Stimulated activated CD4-positive, alpha-beta T cell treated with anti-CD3 and anti-CD28 coated beads, Interleukin-2, amount 100 ng/mL, for 48 hours (primary cell): ENCODE measurements around the gene MRPL55.

ENCODE experiments used
- DNase-seq, 2 donors: peaks; one replicate each; pipeline ENCODE4 v3.0.0-alpha.2; 2020

MRPL55 gene

DNA sequence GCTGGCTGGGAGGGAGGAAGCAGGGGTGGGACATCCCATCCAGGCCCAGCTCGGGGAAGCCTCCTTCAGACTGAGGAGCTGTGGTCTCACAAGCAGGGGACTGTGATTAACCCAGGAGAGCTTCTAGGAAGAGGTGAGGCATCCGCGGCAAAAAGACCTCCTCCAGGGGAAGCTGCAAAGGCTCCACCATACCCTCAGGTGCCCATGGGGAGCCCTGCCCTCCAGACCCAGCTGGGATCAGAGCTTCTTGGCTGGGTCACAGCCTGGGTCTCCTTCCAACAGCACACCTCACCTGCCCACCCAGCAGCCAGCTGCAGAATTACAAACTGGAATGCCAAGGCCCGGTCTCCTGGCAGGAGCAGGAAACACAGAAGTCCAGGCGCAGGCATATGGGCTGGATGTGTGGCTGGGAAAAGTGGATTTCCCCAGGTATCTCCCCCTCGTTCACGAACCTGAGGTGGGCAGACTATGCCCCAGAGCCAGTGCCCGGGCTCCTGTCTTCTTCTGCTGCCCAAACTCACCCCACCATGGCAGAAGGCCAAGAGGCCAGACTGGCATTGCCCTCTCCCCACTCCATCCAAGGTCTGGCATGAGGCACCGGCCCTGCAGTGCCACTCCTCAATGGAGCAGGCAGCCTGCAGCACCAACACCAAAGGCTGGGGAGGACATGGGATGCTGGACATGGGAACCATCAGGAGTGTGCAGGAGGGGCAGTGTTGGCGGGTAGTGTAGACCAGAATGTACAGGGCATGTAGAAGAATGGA lies 42.0 kb downstream of the MRPL55 start:
- no peak for DNase-seq

DNA sequence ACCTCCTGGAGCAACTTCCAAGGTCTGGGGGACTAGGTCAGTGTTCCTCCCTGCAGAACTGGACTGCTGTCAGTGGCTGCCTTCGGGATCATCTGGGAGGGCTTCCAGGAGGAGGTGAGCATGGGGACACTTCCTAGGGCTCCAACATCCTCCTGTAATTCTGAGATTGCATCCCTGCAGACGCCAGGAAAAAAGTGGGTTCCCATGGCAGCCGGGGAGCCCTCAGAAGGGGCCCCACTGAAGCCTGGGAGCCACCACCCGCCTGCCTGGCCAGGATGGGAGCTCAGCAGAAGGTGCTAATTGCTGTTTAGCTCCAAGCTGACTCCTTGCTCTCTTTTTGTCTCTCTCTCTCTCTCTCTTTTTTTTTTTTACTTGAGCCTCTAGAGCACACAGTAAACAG lies 42.7 kb downstream of the MRPL55 start:
- no peak for DNase-seq

DNA sequence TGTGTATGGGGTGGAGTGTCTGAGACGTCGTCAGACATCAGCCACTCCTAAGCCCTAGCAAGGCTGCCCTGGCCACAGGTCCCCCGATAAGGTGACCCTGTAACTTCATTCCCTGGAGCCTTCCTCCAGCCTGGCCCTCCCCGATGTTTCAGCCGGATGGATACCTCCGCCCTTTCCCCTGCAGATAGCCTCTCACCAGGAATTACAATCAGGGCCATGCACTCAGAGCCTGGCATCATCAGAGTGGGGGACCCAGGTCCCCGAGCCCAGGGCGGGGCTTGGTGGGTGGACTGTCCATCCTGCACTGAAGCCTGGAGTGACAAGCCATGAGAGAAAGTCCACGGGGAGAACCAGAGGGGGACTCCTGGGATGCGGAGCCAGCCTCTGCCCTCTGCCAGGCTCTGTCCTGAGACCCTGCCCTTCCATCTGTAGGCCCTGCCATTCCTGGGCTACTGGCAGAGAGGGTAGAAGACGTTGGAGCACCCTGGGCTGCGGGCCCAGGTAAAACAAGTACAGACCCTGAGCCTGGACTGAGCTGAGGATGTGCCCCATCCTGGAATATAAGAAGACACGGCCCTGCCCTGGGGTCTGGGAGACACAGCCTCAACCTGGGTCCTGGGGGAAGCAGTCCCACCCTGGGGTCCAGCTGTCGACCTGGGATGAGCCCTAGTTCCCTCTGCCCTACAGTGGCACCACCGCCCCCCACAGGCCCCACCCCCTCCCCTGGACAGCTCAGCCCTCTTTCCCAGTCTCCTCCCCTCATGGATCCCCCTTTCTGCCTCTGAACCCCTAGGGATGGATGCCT lies 43.4 kb downstream of the MRPL55 start:
- no peak for DNase-seq

DNA sequence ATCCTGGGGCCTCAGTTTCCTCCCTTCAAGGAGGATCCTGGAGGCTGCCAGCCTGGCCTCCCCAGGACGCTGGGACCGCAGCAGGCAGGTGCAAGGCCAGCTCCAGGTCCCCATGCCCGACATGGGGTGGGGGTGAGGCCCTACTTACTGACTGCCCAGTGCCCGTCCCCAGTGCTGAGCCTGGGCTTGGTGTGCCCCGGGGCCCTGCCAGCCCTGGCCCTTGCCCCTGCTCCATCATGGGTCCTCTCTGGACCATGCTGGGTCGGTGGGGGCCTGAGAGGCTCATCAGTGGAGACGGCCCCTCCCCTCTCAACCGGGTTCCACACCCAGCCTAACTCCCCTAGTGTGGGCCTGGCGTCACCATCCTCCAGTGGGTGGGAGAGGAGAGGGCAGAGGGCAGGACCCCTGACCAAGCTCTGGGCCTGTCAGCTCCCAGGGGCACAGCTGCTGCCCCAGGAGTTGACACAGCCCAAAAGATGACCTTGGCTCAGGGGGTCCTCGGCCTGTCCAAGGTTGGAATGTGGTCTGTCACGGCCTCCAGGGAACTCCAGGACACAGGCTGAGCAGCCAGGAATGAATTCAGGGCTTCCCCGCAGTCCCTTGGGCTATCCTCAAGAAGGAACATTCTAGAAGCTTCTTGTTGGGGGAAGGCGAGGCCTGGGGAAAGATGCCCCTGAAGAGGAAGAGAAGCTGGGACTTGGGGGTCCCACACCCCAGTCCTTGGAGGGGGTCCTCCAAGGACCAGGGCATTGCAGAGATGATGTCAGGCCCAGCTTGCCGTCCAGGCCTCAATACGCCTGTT lies 44.2 kb downstream of the MRPL55 start:
- no peak for DNase-seq

DNA sequence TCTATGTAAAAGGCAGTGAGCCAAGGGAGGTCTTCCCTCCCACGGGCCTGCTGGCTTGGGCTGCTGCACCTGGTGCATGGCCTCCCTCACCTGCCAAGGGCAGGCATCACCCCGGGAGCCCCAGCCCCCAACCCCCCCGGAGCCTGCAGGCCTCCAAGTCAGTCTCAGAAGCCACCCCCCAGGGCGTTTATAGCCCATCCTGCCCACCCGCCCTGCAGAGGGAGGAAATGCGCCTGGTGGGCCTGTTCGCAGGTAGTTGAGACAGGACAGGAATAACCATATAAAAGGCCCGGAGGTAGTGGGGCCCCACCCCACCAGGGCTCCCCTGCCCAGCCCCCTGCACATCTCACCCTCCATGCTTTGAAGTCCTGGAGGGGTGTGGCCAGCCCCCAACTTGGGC lies 44.8 kb downstream of the MRPL55 start:
- no peak for DNase-seq

DNA sequence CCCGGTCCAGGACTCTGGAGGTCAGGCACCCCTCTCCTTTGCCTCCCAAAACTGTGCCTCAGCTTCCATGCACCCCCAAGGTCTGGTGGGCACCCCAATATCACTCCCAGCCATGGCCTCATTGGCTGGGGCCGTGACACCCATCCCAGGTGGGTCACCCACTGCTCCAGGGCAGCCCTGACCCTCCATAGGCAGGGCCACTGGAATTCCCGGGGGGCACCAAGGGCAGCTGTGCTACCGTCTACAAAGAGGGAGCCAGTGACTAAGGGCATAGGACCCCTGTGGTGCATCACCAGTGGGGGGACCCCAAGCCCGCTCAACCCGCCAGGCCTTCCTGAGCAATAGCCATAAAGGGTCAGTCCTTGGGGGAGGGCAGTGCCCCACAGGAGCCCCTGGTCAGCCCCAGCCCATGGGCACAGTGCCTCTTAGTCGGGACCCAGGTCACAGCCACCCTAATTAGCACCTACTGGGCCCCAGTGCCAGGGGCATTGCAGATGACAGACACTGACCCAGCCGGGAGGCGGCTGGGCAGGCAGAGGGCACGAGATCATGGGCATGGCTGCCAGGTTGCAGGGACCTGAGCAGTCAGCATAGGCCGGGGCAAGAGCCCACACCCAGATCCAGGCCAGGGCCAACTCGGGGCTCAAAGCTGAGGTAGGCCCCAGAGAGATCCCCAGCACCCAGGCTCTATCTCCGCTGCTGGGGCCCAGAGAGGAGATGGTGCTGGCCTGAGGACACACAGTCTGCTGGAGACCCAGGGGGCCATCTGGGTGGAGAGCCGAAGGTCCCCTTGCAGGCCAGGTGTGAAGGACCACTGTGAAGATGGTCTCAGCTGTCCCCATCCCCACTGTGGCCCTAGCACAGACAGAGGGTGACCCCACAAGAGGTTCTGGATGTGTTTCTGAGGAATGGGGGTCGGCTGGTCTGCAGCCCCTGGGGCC lies 45.6 kb downstream of the MRPL55 start:
- DNase-seq: no peak

DNA sequence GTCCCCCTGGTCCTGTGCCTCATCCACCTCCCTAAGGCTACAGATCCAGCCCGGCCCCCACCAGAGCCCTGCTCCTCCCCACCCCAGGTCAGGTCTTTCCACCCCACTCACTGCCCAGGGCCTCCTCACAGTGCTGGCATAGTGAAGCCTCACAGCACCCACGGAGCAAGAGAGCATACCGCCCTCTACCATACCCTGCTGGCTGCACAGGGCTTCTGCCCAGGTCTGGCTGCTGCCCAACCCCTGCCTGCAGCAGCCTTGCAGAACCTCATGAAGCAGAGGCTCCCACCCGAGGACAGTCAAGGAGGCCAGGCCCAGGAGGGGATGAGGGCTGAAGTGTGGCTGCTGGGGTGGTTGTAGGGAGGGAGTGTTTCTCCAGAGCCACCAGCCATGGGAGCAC lies 46.3 kb downstream of the MRPL55 start:
- no peak for DNase-seq

DNA sequence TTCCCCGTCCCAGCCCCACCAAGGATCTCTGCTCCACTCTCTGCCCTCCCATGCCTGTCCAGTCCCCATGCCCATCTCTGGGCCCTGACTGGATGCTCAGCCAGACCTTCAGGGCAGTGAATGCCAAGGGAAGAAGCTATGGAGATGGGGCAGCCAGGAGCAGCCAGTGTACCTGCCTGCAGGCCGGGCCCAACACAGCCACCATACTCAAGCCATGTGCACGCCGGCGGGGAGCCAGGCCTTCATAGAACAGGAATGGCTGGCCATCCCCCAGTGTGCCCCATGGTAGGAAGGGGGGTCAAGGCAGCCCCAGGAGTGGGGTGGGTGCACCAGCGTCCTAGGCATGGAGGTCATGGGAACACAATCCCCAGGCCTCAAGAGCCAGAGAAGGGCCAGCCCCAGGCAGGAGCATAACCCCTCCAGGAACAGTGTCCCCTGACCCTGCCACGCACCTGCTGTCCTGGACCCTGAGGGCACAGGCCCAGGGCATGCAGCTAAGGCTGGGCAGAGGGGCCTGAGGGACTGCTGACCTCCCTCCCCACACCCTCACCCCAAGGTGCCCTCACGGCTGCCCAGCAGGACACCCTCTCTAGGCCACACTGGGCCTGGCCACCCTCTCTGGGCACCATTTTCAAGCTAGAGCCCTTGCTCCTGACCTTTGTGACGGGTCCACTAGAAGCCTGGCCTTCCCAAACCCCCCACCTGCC lies 46.9 kb downstream of the MRPL55 start:
- no peak for DNase-seq

DNA sequence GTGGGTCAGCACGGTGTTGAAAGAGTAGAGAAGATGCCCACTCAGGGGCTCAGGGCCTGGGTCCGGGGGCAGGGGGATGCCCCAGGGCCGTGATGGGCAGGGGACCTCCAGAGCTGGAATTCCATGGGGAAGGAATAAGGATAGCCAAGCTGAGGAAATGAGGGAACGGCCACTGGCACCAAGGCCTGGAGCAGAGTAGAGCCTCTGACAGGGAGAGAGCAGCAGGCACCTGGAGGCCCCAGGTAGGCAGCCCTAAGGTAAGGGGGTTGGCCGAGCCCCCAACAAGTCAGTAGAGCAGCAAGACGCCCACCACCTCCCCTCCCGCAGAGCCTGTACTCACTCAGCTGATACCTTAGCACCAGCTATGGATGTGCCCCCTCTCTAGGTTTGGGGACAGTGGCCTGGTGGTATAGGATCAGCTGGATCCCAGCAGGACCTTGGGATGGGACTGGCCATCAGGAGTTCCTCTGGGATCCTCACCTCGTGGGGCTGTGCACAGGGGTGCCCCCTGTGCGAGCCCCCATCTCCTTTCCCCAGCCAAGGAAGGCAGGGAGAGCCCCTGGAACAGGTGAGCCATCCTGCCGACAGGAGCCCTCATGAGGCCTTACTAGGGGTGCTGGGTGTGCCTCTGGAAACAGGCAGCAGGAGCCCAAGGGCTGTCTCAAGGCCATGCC lies 47.6 kb downstream of the MRPL55 start:
- no peak for DNase-seq

DNA sequence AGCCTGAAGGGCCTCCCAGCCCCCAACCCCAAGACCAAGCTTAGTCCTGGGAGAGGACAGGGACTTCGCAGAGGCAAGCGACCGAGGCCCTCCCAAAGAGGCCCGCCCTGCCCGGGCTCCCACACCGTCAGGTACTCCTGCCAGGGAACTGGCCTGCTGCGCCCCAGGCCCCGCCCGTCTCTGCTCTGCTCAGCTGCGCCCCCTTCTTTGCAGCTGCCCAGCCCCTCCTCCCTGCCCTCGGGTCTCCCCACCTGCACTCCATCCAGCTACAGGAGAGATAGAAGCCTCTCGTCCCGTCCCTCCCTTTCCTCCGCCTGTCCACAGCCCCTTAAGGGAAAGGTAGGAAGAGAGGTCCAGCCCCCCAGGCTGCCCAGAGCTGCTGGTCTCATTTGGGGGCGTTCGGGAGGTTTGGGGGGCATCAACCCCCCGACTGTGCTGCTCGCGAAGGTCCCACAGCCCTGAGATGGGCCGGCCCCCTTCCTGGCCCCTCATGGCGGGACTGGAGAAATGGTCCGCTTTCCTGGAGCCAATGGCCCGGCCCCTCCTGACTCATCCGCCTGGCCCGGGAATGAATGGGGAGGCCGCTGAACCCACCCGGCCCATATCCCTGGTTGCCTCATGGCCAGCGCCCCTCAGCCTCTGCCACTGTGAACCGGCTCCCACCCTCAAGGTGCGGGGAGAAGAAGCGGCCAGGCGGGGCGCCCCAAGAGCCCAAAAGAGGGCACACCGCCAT lies 48.5 kb downstream of the MRPL55 start:
- DNase-seq: no peak

DNA sequence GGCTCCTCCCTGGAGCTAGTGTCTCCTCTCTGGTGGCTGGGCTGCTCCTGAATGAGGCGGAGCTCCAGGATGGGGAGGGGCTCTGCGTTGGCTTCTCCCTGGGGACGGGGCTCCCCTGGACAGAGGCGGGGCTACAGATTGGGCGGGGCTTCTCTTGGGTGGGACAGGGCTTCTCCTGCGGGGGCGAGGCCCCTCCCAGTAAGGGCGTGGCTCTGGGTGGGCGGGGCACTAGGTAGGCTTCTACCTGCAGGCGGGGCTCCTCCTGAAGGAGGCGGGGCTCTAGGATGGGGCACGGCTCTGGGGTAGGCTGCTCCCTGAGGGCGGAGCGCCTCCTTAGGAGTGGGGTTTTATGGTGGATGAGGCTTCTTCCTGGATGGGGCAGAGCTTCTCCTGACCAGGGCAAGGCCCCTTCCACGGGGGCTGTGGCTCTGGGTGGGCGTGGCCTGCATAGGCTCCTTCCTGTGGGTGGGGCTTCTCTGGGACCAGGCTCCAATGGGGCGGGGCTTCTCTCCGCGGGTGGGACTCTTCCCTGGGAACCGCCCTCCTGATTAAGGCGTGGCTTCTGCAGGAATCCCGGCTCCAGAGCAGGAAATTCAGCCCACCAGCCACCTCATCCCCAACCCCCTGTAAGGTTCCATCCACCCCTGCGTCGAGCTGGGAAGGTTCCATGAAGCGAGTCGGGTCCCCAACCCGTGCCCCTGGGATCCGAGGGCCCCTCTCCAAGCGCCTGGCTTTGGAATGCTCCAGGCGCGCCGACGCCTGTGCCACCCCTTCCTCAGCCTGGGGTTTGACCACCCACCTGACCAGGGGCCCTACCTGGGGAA lies 49.3 kb downstream of the MRPL55 start:
- peak; percentile 54 to 81 for DNase-seq

DNA sequence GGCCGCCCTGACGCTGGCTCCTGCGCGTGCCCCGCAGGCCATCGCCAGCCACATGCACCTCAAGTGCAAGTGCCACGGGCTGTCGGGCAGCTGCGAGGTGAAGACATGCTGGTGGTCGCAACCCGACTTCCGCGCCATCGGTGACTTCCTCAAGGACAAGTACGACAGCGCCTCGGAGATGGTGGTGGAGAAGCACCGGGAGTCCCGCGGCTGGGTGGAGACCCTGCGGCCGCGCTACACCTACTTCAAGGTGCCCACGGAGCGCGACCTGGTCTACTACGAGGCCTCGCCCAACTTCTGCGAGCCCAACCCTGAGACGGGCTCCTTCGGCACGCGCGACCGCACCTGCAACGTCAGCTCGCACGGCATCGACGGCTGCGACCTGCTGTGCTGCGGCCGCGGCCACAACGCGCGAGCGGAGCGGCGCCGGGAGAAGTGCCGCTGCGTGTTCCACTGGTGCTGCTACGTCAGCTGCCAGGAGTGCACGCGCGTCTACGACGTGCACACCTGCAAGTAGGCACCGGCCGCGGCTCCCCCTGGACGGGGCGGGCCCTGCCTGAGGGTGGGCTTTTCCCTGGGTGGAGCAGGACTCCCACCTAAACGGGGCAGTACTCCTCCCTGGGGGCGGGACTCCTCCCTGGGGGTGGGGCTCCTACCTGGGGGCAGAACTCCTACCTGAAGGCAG lies 50.0 kb downstream of the MRPL55 start:
- DNase-seq: peak; percentile 15 to 26

DNA sequence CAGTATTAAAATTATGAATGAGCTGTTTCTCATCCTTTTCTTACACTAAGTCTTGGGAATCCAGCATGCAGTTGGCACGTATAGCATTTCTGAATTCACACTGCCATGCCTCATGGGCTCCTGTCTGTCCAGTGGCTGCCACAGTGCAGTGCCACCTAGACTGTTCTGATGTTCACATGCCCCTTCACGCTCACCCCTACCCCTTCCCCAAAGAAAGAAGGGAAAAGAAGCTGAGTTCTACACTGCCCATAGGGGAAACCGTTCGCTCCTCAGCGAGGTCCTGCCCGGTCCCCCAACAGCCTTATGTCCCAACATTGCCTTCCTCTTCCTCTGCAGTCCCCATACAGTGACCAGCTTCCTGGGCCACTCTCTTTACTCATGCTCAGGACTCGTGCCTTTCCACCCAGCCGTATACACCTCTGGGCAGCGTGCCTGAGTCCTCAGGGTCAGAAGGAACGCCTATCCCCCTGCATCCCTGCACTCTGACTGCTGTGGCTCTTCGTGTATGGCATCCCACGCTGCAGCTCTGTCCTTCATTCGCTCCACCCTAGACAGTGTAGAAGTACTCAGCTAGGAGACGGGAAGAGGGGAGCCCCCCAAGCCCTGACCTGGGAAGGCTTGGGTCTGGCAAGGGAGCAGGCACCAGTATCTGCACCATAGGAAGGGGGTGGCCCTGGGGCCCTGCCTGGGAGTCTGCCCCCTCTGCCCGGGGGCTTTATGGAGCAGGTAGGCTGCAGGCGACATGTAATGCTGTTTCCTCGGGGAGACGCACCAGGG lies 50.7 kb downstream of the MRPL55 start:
- no peak for DNase-seq
